ENCODE results near the gene KCNMB4.

The KCNMB4 gene

GRCh38 chr12:70444903-70445302 is 78.8 kb downstream of the KCNMB4 start:
- no peak for TF ChIP-seq CTCF (IDR thresholded peaks at IDR 0.05; ENCODE audit: insufficient read depth, low read length, poor library complexity, severe bottlenecking)
- Histone ChIP-seq H3K36me3 (ENCODE audit: control insufficient read depth, insufficient read depth, low read length) (no peaks in the 10 kb centered on the region), H3K4me3 (replicated peaks; ENCODE audit: low read depth, low read length) (no peak overlapping the region), H3K27me3 (replicated peaks; ENCODE audit: control insufficient read depth, insufficient read depth, low read length) (no peaks in the 10 kb centered on the region)
- no peak for DNase-seq (ENCODE audit: extremely low read depth, insufficient read length)

- Histone ChIP-seq H3K27me3 (replicated peaks; ENCODE audit: control insufficient read depth, insufficient read depth, low read length) (no peaks in the 10 kb centered on the region), H3K36me3 (ENCODE audit: control insufficient read depth, insufficient read depth, low read length) (no peaks in the 10 kb centered on the region), H3K4me3 (replicated peaks; ENCODE audit: low read depth, low read length) (no peak overlapping the region)
- DNase-seq (ENCODE audit: extremely low read depth, insufficient read length): no peak
- no peak for TF ChIP-seq CTCF (IDR thresholded peaks at IDR 0.05; ENCODE audit: insufficient read depth, low read length, poor library complexity, severe bottlenecking)
Measured at GRCh38 chr12:70448371-70448770, 82.3 kb downstream of the KCNMB4 start.

- no peak overlapping the region for H3K4me3 ChIP-seq (replicated peaks; ENCODE audit: low read depth, low read length)
- no peak for DNase-seq (ENCODE audit: extremely low read depth, insufficient read length)
- no peak for TF ChIP-seq CTCF (IDR thresholded peaks at IDR 0.05; ENCODE audit: insufficient read depth, low read length, poor library complexity, severe bottlenecking)
Measured at GRCh38 chr12:70449074-70449752, 83.1 kb downstream of the KCNMB4 start.

GRCh38 chr12:70449753-70450341 is 83.8 kb downstream of the KCNMB4 start:
- TF ChIP-seq CTCF (IDR thresholded peaks at IDR 0.05; ENCODE audit: insufficient read depth, low read length, poor library complexity, severe bottlenecking): no peak
- DNase-seq (ENCODE audit: extremely low read depth, insufficient read length): no peak
- Histone ChIP-seq H3K4me3 (replicated peaks; ENCODE audit: low read depth, low read length) (no peak overlapping the region), H3K27me3 (replicated peaks; ENCODE audit: control insufficient read depth, insufficient read depth, low read length) (no peaks in the 10 kb centered on the region), H3K36me3 (ENCODE audit: control insufficient read depth, insufficient read depth, low read length) (no peaks in the 10 kb centered on the region)

More at GRCh38 chr12:70449074-70449752, 83.1 kb downstream of the KCNMB4 start:
- Histone ChIP-seq H3K27me3 (replicated peaks; ENCODE audit: control insufficient read depth, insufficient read depth, low read length) (no peaks in the 10 kb centered on the region), H3K36me3 (ENCODE audit: control insufficient read depth, insufficient read depth, low read length) (no peaks in the 10 kb centered on the region)

GRCh38 chr12:70451528-70451927 is 85.4 kb downstream of the KCNMB4 start:
- no peak for TF ChIP-seq CTCF (IDR thresholded peaks at IDR 0.05; ENCODE audit: insufficient read depth, low read length, poor library complexity, severe bottlenecking)
- DNase-seq (ENCODE audit: extremely low read depth, insufficient read length): no peak

More at GRCh38 chr12:70451528-70451927, 85.4 kb downstream of the KCNMB4 start:
- Histone ChIP-seq H3K27me3 (replicated peaks; ENCODE audit: control insufficient read depth, insufficient read depth, low read length) (no peaks in the 10 kb centered on the region), H3K36me3 (ENCODE audit: control insufficient read depth, insufficient read depth, low read length) (no peaks in the 10 kb centered on the region), H3K4me3 (replicated peaks; ENCODE audit: low read depth, low read length) (no peak overlapping the region)
